Lower leg skin (tissue), 3 donors: ENCODE measurements around the gene METRNL.

Experiments
- CTCF ChIP-seq, 3 donors: fragments of 450-650 bp; IDR thresholded peaks; one replicate each; pipeline ENCODE4 v1.5.1; 2016; ENCODE audit warnings: antibody characterized with exemption in 3 of 3, mild to moderate bottlenecking in 3 of 3, moderate library complexity in 2 of 3
- POLR2A ChIP-seq, 2 donors: fragments of 450-650 bp; IDR thresholded peaks; one replicate each; pipeline ENCODE4 v1.6.1; 2016 to 2017; ENCODE audit warnings: antibody characterized with exemption in 2 of 2, mild to moderate bottlenecking in 1 of 2, moderate library complexity in 1 of 2

- no peak for TF ChIP-seq POLR2A (IDR thresholded peaks at IDR 0.05)
- TF ChIP-seq CTCF (IDR thresholded peaks at IDR 0.05) = no peak
Observed at GRCh38 chr17:83078378-83079351, 744 bp upstream of the METRNL start.
